HG02798 (cell line): ENCODE data around the gene MAST2.
"Not testable (repeated sequence)": the region's sequence is repeated elsewhere in the genome, so short reads cannot be mapped to it uniquely, and the experiment has no call there.

Experiments used
- ATAC-seq: cut with Tn5 transposase; IDR thresholded peaks from one replicate; pipeline ENCODE4 v1.9.1; 2021; ENCODE audit warnings: mild to moderate bottlenecking; ENCODE audit not compliant: unreplicated experiment, poor library complexity

The MAST2 gene

GRCh38 chr1:45806129-45806528, 2.7 kb downstream of the MAST2 start:
- ATAC-seq = no peak

GRCh38 chr1:45809761-45810160, 6.3 kb downstream of the MAST2 start:
- no peak for ATAC-seq

GRCh38 chr1:45814776-45815175, 11.4 kb downstream of the MAST2 start:
- ATAC-seq = no peak

- ATAC-seq = no peak
Observed at GRCh38 chr1:45815667-45816458, 12.5 kb downstream of the MAST2 start.

- no peak for ATAC-seq
Observed at GRCh38 chr1:45820173-45820572, 16.8 kb downstream of the MAST2 start.

- ATAC-seq = no peak
Observed at GRCh38 chr1:45820788-45821187, 17.4 kb downstream of the MAST2 start.

- no peak for ATAC-seq
Observed at GRCh38 chr1:45822644-45823043, 19.2 kb downstream of the MAST2 start.

GRCh38 chr1:45824607-45825006, 21.2 kb downstream of the MAST2 start:
- no peak for ATAC-seq

GRCh38 chr1:45827256-45827655, 23.8 kb downstream of the MAST2 start:
- no peak for ATAC-seq

GRCh38 chr1:45828841-45829240, 25.4 kb downstream of the MAST2 start:
- no peak for ATAC-seq

- no peak for ATAC-seq
Observed at GRCh38 chr1:45833361-45833760, 29.9 kb downstream of the MAST2 start.

GRCh38 chr1:45834689-45835088, 31.3 kb downstream of the MAST2 start:
- no peak for ATAC-seq

GRCh38 chr1:45836451-45836850, 33.0 kb downstream of the MAST2 start:
- ATAC-seq = no peak

GRCh38 chr1:45836861-45837260, 33.4 kb downstream of the MAST2 start:
- ATAC-seq = not testable (repeated sequence)

- not testable (repeated sequence) for ATAC-seq
Observed at GRCh38 chr1:45838322-45838721, 34.9 kb downstream of the MAST2 start.

- ATAC-seq = no peak
Observed at GRCh38 chr1:45840704-45841103, 37.3 kb downstream of the MAST2 start.

GRCh38 chr1:45842786-45843185, 39.4 kb downstream of the MAST2 start:
- no peak for ATAC-seq

- ATAC-seq = no peak
Observed at GRCh38 chr1:45843474-45843905, 40.1 kb downstream of the MAST2 start.

- not testable (repeated sequence) for ATAC-seq
Observed at GRCh38 chr1:45844000-45844399, 40.6 kb downstream of the MAST2 start.

GRCh38 chr1:45846931-45847330, 43.5 kb downstream of the MAST2 start:
- no peak for ATAC-seq

GRCh38 chr1:45848097-45848496, 44.7 kb downstream of the MAST2 start:
- ATAC-seq = no peak

- no peak for ATAC-seq
Observed at GRCh38 chr1:45848714-45849113, 45.3 kb downstream of the MAST2 start.
